ENCODE data around the gene MPO.

MPO gene

GRCh38 chr17:58306131-58306951 lies 25.6 kb upstream of the MPO start:
- DNase-seq: no peak

DNA sequence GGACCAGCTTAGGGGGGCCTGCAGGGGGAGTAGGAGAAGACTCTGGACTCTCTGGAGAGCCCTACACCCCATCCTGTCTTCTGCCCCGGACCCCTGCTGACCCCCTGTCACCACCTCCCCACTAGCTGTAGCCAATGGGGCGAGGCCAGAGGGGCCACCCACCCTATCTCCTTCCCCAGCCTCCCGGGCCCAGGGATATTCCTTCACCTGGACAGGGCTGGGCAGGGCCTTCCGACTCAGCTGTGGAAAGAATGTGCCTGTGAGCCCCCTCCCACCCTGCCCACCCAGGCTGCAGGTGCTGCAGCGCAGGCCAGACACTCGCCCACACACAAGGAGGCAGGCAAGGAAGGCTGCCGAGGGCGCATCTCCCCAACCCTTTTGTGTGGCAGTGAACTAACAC lies 24.9 kb upstream of the MPO start:
- DNase-seq: no peak

DNA sequence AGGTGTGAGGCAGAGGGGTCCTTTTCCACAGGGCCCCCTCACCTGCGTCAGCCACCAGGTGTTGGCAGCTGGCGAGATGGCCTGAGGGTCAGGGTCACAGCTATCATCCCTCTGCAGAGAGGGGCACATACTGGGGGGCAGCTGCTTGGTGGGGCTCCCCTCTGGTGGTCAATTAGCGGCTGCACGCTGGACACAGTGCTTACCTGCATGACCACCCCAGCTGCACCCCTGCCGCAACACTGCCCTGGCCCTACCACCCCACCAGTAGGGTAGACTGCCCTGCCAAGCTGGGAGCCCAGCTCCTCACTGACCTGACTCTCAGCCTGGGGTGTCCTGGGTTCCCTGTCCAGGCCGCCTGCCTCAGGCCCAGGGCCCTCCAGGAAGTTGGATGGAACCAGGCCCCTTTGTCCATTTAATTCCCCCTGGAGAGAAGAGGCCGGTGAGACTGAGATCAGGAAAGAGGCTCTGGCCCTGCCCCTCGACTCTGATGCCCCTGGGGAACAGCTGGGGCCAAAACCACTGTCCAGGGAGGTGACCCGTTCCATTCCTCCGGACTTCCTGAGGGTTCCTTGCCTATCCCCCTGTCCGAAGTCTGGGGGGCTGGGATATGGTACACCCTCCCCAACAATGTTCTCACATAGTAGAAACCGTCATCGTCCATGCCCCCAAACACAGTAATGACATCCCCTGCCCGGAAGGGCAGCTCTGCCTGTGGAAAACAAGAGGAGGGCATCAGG lies 24.2 kb upstream of the MPO start:
- DNase-seq: no peak

DNA sequence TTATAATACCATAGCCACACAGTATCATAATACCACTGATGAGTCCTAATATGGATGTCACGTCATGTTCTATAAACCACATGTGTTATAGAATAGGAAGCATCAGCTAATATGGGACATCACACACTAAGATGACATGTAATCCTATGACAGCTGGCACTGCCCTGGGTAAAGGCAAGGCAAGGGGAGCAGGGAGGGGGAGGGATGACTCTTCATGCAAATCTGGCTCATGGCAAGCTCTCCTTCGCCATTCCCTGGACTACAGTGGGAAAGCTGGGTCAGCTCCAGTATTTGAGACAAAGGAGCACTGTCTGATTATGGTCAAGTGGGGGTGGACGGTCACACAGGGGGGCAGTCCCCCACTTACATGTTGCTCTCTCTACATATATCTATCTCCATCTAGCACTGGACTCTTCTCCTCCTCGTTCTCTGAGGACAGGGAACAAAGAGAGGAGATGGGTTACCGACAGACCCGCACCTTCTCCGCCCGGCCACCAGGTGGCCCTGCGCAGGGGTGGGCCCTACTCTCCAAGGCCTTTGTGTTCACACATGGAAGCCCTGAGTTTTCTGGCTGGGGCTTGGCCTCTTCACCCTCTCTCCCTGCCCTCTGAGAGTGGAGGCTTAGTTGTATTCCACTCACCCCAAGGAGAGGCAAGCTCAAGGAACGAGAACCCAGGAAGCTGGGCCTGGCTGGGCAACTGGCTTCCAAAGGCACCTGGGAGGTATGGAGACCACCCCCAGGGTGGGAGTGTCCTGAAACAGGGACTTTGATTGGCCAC lies 23.4 kb upstream of the MPO start:
- DNase-seq: peak; percentile 90

- no peak for DNase-seq
Observed at GRCh38 chr17:58302919-58303585, 22.3 kb upstream of the MPO start.

- no peak for DNase-seq
Observed at GRCh38 chr17:58302171-58302918, 21.6 kb upstream of the MPO start.

GRCh38 chr17:58301504-58302150 lies 20.9 kb upstream of the MPO start:
- no peak for DNase-seq

DNA sequence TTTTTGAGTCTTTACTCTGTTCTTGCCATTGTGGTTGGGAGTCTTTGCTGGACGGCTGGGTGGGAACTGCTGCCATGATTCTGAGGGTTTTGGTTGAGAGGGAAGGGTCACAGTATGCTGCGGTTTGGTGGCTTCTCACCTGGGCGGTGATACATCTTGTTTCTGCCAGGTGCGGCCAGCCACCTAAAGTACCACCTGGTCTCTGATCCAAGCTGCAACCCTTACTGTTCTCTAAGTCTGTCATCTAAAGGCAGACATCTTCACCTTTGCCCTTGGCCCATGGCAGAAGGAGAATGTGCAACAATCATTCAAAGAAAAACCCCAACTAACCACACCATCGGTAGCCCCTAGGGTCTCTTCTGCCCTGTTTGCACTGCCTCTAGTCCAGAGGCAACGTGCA lies 19.6 kb upstream of the MPO start:
- no peak for DNase-seq

DNA sequence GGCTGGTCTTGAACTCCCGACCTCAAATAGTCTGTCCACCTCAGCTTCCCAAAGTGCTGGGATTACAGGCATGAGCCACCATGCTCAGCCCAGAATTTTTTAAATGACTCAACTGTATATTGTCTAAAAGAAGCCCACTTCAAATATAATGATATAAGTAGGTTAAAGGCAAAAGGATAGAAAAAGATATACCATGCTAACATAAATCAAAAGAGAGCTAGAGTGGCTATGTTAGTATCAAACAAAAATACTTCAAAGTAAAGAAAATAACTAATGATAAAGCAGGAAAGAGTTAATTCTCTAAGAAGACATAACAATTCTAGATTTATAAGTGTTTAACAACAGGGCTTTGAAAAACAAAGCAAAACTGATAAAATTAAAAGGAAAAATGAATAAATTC lies 13.3 kb upstream of the MPO start:
- DNase-seq: no peak

DNA sequence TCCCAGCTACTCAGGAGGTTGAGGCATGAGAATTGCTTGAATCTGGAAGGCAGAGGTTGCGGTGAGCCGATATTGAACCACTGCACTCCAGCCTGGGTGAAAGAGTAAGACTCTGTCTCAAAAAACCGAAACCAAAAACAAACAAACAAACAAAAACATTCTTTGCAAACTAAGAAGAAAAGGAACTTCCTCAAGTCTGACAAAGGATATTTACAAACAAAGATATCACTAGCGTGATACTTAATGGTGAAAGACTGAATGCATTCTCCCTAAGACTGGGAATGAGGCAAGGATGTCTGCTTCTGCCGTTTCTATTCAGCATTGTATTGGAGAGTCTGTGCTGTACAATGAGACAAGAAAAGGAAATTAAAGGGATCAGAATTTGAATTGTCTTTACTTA lies 10.5 kb upstream of the MPO start:
- no peak for DNase-seq

DNA sequence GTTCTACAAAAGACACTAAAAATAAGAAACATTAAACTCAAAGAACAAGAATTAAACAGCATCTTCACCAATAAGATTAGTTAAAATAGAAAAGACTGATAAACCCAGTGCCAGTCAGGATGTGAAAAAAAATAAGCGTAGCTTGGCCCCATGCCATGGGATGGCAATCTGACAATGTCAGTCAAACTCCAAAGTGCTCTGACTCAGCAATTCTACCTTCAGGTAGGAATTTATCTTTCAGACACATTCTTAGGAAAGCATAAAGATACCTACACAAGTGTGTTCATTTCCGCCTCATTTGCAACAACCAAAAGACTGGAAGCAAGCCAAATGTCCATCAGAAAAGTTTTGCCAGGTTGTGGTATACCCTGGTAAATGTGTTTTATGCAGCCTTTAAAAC lies 9.1 kb upstream of the MPO start:
- DNase-seq: no peak

GRCh38 chr17:58285422-58285810 lies 4.7 kb upstream of the MPO start:
- no peak for DNase-seq

- no peak for DNase-seq
Observed at GRCh38 chr17:58284613-58285421, 4.1 kb upstream of the MPO start.

- DNase-seq: no peak
Observed at GRCh38 chr17:58283674-58284612, 3.2 kb upstream of the MPO start.

- DNase-seq: no peak
Observed at GRCh38 chr17:58282442-58282841, 1.7 kb upstream of the MPO start.

DNA sequence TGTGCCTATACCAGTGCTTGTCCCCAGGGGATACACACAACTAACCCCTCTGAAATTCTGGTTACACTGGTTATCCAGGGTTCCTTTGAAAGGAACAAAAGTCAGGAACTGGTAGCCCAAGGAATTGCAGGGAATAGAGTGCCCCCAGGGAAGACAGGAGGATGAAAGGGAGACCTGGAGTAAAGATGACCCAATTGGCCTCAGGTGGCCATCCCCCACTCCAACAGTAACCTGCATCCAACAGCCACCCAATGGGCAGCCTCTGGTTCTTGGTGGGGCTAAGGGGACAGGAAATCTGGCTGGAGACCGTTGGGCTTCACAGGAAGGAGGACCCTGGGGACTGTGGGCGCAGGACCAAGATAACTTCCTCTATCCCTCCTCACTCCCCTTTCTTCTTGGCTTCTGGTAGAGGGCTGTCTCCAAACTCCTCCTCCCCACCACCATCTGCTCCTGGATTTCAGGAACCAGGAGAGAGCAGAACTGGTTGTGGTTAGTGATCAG lies 826 bp upstream of the MPO start:
- no peak for DNase-seq

DNA sequence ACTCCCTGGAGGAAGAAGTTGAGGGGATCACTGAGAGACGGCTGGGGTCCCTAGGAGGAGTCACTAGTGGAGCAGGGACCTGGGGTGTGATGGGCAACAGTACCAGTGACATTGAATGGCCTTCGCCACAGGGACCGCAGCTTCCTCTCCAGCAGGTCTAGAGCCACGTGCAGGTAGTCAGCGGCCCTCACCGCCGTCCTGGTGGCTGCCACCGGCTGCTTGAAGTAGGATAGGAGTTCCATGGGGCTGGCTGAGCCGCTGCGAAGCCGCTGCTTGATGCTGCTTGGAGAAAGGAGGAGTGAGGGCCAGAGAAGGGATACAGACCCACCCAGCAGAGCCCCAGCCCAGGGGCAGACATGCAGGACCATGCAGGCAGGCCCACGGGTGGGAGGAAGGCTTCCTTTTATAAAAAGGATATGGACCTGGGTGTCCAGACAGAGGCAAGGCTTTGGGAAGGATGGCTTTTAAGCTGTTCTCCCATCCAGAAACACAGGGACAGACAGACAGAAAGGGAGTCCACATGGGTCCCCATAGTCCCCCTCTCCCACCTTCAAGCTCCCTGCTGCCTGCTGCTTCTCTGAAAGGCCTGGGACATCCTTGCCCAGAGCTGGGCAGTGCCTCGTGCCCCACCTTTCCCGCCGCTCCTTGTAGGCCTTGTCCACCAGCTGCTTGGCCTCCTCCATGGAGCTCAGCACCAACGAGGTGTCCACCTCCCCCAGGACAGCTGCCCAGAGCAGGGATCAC lies 827 bp downstream of the MPO start:
- no peak for DNase-seq

DNA sequence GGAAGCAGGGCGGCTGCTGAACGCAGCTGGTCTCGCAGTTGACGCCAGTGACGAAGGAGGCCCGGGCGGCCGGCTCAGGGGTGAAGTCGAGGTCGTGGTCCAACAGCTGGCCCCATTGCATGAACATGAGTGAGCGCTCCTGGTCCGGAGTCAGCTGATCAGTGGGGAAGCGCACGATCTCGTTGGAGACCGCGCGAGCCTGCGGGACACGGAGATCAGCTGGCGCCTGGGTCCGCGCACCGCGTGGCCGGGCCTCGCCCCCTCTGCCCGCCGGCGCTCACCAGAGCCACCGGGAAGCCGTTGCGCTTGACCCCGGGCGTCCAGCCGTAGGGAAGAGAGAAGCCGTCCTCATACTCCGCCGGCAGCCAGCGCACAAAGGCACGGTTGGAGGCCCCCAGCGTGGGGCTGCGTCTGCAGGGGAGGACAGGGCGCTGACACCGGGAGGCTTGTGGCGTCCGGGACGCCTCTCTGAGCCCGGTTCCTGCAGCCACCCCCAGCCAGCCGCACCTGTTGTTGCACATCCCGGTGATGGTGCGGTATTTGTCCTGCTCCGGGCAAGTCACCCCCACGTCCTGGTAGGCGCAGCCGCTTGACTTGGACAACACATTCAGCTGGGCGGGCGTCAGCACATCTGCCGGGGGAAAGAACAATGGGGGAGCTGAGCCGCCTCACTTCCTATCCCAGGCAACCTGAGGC lies 1.6 kb downstream of the MPO start:
- DNase-seq: no peak
